GM19395 (cell line): Measurements from ENCODE around the gene DIP2C.
"Not testable (repeated sequence)": the region's sequence is repeated elsewhere in the genome, so short reads cannot be mapped to it uniquely, and the experiment has no call there.

Experiments
- ATAC-seq: cut with Tn5 transposase; IDR thresholded peaks from one replicate; pipeline ENCODE4 v1.9.1; 2021; ENCODE audit warnings: mild to moderate bottlenecking, moderate library complexity; ENCODE audit not compliant: unreplicated experiment

The DIP2C gene

GRCh38 chr10:436013-436697 is 253.3 kb downstream of the DIP2C start:
- ATAC-seq = no peak

GRCh38 chr10:435397-435796 is 254.1 kb downstream of the DIP2C start:
- no peak for ATAC-seq

- ATAC-seq = no peak
These were observed 259.8 kb downstream of the DIP2C start for GRCh38 chr10:429696-430095.

- ATAC-seq = no peak
These were observed 261.5 kb downstream of the DIP2C start for GRCh38 chr10:427761-428519.

- ATAC-seq = not testable (repeated sequence)
These were observed 264.1 kb downstream of the DIP2C start for GRCh38 chr10:425365-425764.

- not testable (repeated sequence) for ATAC-seq
These were observed 264.7 kb downstream of the DIP2C start for GRCh38 chr10:424724-425123.

GRCh38 chr10:423178-423577 is 266.3 kb downstream of the DIP2C start:
- no peak for ATAC-seq

GRCh38 chr10:422675-423074 is 266.8 kb downstream of the DIP2C start:
- no peak for ATAC-seq

GRCh38 chr10:422241-422640 is 267.2 kb downstream of the DIP2C start:
- ATAC-seq = no peak

- ATAC-seq = no peak
These were observed 268.3 kb downstream of the DIP2C start for GRCh38 chr10:421170-421569.

- ATAC-seq = no peak
These were observed 269.0 kb downstream of the DIP2C start for GRCh38 chr10:420154-421121.

- no peak for ATAC-seq
These were observed 270.6 kb downstream of the DIP2C start for GRCh38 chr10:418894-419293.

GRCh38 chr10:418226-418625 is 271.2 kb downstream of the DIP2C start:
- ATAC-seq = no peak

GRCh38 chr10:416091-416515 is 273.4 kb downstream of the DIP2C start:
- no peak for ATAC-seq

GRCh38 chr10:413662-414071 is 275.8 kb downstream of the DIP2C start:
- ATAC-seq = no peak

- ATAC-seq = no peak
These were observed 277.4 kb downstream of the DIP2C start for GRCh38 chr10:412109-412508.

- no peak for ATAC-seq
These were observed 277.9 kb downstream of the DIP2C start for GRCh38 chr10:411603-412002.

GRCh38 chr10:409408-410040 is 279.9 kb downstream of the DIP2C start:
- no peak for ATAC-seq

- no peak for ATAC-seq
These were observed 281.2 kb downstream of the DIP2C start for GRCh38 chr10:408236-408635.

GRCh38 chr10:406976-407375 is 282.5 kb downstream of the DIP2C start:
- no peak for ATAC-seq

- ATAC-seq = no peak
These were observed 283.8 kb downstream of the DIP2C start for GRCh38 chr10:405648-406047.
